HG03457 (cell line): ENCODE measurements around the gene CAMK4.

ENCODE experiments used
- ATAC-seq: cut with Tn5 transposase; IDR thresholded peaks from one replicate; pipeline ENCODE4 v1.9.1; 2021; ENCODE audit warnings: moderate number of reproducible peaks; ENCODE audit not compliant: unreplicated experiment

Gene CAMK4

GRCh38 chr5:111229221-111229835 is 5.1 kb downstream of the CAMK4 start:
- no peak for ATAC-seq

DNA sequence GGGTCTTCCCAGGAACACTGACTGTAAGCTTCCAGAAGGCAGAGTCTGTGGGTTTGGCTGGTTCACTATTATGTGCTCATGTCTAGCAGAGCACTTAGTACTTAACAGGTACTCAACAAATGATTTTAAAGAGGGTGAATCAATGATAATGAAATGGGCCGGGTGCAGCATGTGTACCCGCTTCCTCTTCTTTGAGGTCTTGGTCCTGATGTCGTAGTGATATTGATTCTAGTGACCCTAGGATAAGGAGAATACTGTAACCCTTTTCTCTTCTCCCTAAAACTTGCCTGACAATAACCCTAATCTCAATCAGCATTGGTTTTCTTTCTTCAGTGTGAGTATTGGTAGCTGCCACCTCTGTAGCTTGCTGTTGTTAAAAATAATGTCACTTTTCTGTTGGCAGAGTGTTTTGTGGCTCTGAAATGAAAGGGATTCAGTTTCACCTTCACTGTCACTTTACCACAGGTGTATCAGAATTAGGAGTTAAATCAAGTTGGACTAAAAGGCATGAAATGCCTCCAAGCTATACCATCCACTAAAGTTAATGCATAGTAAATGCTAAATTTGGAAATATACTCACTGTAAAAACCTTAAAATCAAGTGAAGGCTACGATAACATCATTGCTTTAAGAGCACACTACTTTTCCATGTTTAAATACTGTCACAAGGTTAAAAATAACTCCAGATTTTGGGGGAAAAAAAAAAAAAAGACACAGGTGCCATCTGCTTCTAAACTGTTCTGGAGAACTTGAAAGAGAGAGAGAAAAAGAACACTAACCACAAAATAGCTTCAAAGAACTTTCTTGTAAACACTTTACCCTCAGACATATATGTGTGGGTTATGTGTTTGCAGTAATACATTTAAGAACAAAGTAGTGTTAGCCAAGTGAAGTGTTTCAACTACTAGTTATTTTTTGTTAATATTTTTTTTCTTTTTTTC is 6.0 kb downstream of the CAMK4 start:
- peak; percentile 30 for ATAC-seq

- ATAC-seq = no peak
Measured at GRCh38 chr5:111231119-111231518, 6.9 kb downstream of the CAMK4 start.

- no peak for ATAC-seq
Measured at GRCh38 chr5:111232311-111233051, 8.3 kb downstream of the CAMK4 start.

- no peak for ATAC-seq
Measured at GRCh38 chr5:111233052-111233374, 8.8 kb downstream of the CAMK4 start.

- no peak for ATAC-seq
Measured at GRCh38 chr5:111234125-111234524, 9.9 kb downstream of the CAMK4 start.

DNA sequence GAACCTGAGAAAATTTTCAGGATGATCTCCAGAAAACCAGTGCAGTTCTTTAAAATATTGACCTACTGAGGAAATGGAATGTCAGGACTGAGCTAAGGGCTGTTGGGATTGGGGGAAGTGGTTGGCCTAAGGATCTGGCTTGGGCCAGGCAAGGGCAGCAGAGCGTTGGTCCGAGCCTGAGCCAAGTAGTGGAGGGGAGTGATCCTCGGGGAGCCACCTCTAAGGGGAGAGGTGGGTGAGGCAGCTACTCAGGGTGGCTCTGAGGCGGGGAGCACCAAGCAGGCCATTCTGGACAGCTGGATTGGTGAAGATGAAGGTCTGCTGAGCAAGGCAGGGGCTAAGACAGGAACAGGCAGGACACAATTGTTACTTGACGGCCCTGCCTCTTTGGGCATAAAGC is 11.5 kb downstream of the CAMK4 start:
- no peak for ATAC-seq

DNA sequence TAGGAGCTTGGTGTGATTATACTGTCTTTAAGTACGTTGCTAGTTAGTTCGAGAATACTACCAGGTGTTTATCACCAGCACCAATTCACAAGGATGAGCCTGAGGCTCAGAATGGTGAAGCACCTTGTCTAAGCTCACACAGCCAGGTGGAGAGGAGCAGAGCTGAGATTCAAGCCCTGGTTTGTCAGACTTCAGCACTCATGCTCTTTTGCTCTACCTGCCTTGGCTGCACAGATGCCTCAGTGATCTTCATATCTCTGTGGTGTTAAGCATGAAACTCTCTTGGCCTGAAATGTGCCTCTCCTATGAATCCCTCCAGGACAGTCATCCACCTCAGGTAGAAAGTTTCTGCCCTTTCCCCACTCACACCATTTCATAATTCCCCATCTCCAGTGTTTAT is 12.2 kb downstream of the CAMK4 start:
- ATAC-seq = no peak

DNA sequence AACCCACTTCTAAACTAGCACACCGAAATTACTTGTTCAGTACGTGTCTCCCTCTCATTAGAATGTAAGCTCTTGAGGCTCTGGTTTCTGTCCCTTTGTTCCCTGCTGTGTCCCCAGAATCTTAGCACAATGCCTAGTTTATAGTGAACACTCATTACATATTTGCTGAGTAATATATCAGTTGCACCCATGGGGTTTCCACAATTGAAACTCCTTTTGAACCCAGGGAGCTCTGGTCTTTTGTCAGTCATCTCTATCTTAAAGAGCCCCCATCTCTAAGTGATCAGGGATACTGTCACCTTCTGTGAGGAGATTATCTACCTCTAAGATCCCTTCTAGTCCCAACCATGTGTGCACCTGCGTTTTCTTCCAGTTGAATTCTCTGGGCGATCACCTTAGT is 12.8 kb downstream of the CAMK4 start:
- no peak for ATAC-seq

DNA sequence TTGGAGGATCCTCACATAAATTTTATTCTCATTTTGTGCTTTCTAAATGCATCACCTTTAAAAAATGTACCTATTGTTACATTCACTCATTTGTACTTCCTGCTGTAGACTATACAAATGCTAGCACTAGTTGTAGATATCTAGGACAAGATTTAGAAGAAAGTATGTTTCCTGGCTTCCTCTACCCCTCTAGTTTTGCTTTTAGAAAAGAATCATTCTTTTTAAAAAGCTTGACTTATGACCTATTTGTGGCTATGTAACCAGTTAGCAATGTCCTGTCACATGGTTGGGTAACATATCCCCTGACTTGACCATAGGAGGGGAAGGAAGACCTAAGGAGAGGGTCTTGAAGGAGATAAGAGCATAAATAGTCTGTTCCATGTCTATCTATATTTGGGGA is 13.3 kb downstream of the CAMK4 start:
- no peak for ATAC-seq

DNA sequence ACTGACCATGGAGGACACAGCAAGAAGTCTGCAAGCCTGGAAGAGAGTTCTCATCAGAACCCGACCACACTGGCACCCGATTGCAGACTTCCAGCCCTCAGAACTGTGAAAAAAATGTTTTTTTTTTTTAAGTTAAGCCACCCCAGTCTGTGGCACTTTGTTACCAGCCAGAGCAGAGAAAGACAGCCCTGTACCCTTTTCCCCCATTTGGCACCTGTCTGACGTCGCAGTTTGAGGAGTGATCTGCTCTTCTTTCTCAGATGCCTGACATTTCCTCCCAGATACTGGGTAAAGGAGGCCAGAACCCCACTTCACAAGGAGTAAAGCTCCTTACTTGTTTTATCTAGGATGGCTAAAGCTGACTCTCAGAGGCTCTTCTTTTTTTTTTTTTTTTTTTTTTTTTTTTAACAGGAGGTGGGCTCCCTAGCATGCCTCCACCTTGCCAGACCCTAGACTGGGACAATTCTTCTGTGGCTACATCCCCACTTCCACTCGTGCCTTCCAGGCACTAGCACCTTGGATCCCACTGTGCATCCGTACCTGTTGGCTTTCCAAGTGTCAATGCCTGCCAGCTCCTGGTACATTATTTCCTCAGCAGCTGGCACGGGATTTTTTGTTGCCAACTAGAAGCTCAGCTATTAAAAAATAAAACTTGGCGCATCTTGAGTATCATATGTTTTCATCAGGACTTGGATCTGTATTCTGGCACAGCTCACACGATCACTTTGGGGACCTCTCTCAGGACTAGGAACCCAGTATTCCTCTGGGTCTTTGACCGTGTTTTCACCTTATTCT is 14.4 kb downstream of the CAMK4 start:
- ATAC-seq = no peak

GRCh38 chr5:111241696-111242095 is 17.5 kb downstream of the CAMK4 start:
- no peak for ATAC-seq

DNA sequence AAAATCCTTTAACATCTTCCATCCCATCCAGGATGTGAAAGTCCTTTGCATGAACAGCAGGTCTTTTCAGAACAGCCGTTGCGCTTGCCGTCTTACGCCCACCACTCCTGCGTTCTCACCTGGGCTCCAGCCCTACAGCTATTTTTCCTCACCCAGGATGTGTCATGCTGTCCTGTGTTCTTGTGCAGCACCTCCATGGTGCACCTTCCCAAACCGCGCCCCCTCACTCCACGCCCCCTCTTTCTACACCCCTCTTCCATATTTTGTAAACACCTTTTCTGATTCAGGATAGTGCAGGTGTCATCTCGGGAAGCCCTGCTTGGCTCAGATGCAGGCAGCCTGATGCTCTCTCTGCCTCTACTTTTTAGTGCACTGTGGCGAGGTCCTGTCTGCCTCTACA is 18.4 kb downstream of the CAMK4 start:
- no peak for ATAC-seq

DNA sequence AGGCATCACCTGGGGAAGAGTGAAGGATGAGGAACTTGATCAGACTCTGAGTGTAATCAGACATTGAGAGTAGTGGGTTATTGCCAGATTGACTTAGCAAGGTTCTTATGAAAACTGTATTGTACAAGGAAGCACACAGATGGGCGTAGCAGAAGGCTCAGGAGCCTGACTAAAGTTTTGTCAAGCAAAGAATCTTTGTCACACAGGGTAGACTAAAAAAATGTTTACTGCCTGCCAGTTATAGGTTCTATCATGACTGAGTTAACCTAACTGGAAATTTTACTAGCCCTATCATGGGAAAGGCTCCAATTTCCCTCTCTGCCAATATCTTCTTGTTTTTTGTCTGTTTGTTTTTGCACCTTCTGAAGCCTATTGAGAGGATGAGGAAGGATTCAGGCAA is 19.1 kb downstream of the CAMK4 start:
- ATAC-seq = no peak

- no peak for ATAC-seq
Measured at GRCh38 chr5:111245654-111246053, 21.5 kb downstream of the CAMK4 start.

GRCh38 chr5:111246459-111246858 is 22.3 kb downstream of the CAMK4 start:
- no peak for ATAC-seq

GRCh38 chr5:111248571-111248970 is 24.4 kb downstream of the CAMK4 start:
- no peak for ATAC-seq

DNA sequence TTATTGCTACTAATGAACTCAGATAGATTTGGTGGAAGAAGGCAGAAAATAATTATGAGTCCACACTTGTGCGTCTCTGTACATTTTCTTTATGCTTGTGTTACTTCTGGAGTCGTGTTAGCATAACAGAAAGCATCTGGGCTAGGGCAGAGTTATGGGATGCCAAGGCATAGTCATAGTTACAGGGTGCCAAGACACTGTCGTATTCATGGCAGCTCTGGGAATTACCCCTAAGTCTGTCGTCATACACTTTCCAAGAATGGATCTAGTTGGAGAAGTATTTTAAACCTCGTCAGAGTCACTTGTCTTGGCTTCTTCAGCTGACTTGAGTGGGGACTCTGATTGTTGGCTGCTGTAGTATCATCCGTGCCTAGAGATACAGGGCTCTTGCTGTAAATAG is 27.7 kb downstream of the CAMK4 start:
- no peak for ATAC-seq

- ATAC-seq = no peak
Measured at GRCh38 chr5:111252799-111253545, 28.8 kb downstream of the CAMK4 start.

DNA sequence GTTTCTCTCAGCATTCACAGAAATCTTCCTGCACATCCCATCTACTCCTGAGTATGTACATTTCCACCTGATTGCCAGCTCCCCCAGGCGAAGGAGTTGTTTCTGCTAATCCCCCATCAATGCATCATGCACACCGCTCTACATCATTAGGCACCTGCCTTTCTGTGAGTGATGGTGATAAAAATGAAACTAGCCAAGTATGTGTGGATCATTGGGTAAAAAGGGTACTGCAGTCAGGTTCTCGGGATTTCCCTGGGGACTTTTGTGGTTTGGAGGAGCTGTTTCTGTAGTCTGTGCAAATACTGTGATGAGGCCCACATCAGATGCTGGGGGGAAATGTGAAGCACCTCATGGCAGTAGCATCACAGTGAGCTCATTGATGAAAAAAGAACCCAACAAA is 30.4 kb downstream of the CAMK4 start:
- ATAC-seq = peak; percentile 85
